Upper lobe of left lung (tissue), 4 donors: ENCODE measurements around the gene CYP2A7.
"Not testable (repeated sequence)": the region's sequence is repeated elsewhere in the genome, so short reads cannot be mapped to it uniquely, and the experiment has no call there.

Experiments used
- CTCF ChIP-seq, 6 experiments: fragments of 450-650 bp in 4 of 6; fragments of 200-600 bp in 2 of 6; sonication (generic) in 2 of 6; IDR thresholded peaks; one replicate each; pipeline ENCODE4 v1.5.1; 2016 to 2019; ENCODE audit warnings: antibody characterized with exemption in 6 of 6
- POLR2AphosphoS5 ChIP-seq, 2 donors: sonication (generic); formaldehyde crosslinking; IDR thresholded peaks; one replicate each; pipeline ENCODE4 v1.5.1; 2017; ENCODE audit warnings: antibody characterized with exemption in 2 of 2

GRCh38 chr19:40852467-40853152 lies 29.4 kb downstream of the CYP2A7 start:
- not testable (repeated sequence) for TF ChIP-seq POLR2AphosphoS5, CTCF (IDR thresholded peaks at IDR 0.05)
